GM12878 (cell line): ENCODE measurements around the gene PRRT1. TPM values are rescaled to one million over a fixed set of nuclear protein-coding genes. Genes with fewer than 3 reads are reported as not detected.

Experiments used
- BMI1 ChIP-seq: fragments of 450-650 bp; IDR thresholded peaks from 2 replicates; pipeline ENCODE4 v1.6.1; 2016; ENCODE audit warnings: mild to moderate bottlenecking, moderate library complexity, borderline replicate concordance
- CBX3 ChIP-seq: fragments of 200-600 bp; sonication (generic); IDR thresholded peaks from 2 replicates; pipeline ENCODE4 v1.6.1; 2016; ENCODE audit warnings: low read depth, borderline replicate concordance
- CHD2 ChIP-seq: IDR thresholded peaks from 2 replicates; pipeline ENCODE4 v1.6.1; 2011; ENCODE audit warnings: low read depth, low read length, improper control_type of control experiment, borderline replicate concordance
- POLR2AphosphoS5 ChIP-seq: IDR thresholded peaks from 2 replicates; pipeline ENCODE4 v1.6.1; 2011; ENCODE audit warnings: mild to moderate bottlenecking, low read length, inconsistent platforms
- REST ChIP-seq: IDR thresholded peaks from 2 replicates; pipeline ENCODE4 v1.6.1; 2012; ENCODE audit warnings: mild to moderate bottlenecking, low read depth, low read length
- SRF ChIP-seq, 2 experiments: IDR thresholded peaks; 2 replicates each; pipeline ENCODE4 v1.6.1; 2011; ENCODE audit warnings: low read depth in 2 of 2, low read length in 2 of 2, mild to moderate bottlenecking in 1 of 2, moderate library complexity in 1 of 2
- STAT1 ChIP-seq: fragments of 450-650 bp; conservative IDR thresholded peaks from 2 replicates; pipeline ENCODE4 v1.6.1; 2014; ENCODE audit warnings: antibody characterized with exemption, mild to moderate bottlenecking
- TCF12 ChIP-seq: IDR thresholded peaks from 2 replicates; pipeline ENCODE4 v1.6.1; 2011; ENCODE audit warnings: low read depth, mild to moderate bottlenecking, low read length
- polyA plus RNA-seq, 11 experiments: library from polyadenylated mRNA; depleted of rRNA in 4 of 11; unstranded in 6 of 11; stranded (reverse) in 5 of 11; fragments of >200 nt; fragmentation: Nextera tagmentation in 4 of 11; fragmentation: Illumina TruSeq in 1 of 11; extraction: Ambion mirVana in 4 of 11; extraction: Trizol in 1 of 11; gene quantifications; 1 replicate in 1 of 11; 2 replicates in 10 of 11; pipeline versions ENCODE4 v1.2.1 to v1.2.3, GENCODE V29; 2011 to 2016; ENCODE audit warnings: inconsistent platforms in 2 of 11, missing spikeins in 2 of 11, low read depth in 1 of 11
- total RNA-seq, 4 experiments: library from RNA; depleted of rRNA in 3 of 4; stranded (reverse); fragments of >200 nt in 3 of 4; fragmentation: Illumina TruSeq in 1 of 4; extraction: Trizol in 1 of 4; gene quantifications; 2 replicates each; pipeline versions ENCODE4 v1.2.1 to v1.2.3, GENCODE V29; 2013 to 2021
- TF ChIP-seq, protein P1 (sequence below): fragments of 450-650 bp; IDR thresholded peaks from 2 replicates; pipeline ENCODE4 v1.6.1; 2017; ENCODE audit warnings: low read depth, mild to moderate bottlenecking, moderate library complexity
- TF ChIP-seq, protein P2 (sequence below): fragments of 450-650 bp; IDR thresholded peaks from 2 replicates; pipeline ENCODE4 v1.6.1; 2014; ENCODE audit warnings: mild to moderate bottlenecking

PRRT1 gene
- total and polyA plus RNA-seq, 10 of the 15 experiments (the other 5 are each of a cell fraction or from before 2014, with no cell fraction given): 0.04 to 0.15 (median 0.10) TPM; not detected in 6

DNA sequence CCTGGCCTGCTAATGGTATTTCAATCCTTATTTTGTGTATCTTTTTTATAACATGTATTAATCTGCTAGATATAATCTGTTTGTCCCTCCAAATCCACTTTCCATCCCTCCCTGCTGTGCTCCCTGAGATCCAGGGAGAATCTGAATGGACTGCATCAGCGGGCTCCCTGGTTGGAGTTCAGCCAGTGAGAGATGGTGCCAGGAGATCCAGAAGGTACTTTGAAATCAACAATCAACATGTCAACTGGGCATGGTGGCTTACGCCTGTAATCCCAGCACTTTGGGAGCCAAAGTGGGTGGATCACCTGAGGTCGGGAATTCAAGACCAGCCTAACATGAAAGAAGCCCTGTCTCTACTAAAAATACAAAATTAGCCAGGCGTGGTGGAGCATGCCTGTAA, 28.1 kb downstream of the PRRT1 start (continued):
- TF ChIP-seq REST: no peak
- TF ChIP-seq, protein P1, sequence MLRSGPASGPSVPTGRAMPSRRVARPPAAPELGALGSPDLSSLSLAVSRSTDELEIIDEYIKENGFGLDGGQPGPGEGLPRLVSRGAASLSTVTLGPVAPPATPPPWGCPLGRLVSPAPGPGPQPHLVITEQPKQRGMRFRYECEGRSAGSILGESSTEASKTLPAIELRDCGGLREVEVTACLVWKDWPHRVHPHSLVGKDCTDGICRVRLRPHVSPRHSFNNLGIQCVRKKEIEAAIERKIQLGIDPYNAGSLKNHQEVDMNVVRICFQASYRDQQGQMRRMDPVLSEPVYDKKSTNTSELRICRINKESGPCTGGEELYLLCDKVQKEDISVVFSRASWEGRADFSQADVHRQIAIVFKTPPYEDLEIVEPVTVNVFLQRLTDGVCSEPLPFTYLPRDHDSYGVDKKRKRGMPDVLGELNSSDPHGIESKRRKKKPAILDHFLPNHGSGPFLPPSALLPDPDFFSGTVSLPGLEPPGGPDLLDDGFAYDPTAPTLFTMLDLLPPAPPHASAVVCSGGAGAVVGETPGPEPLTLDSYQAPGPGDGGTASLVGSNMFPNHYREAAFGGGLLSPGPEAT: no peak
- TF ChIP-seq TCF12: no peak
- TF ChIP-seq POLR2AphosphoS5: no peak
- no peak for TF ChIP-seq CBX3
- no peak for TF ChIP-seq STAT1
- no peak for TF ChIP-seq CHD2
- TF ChIP-seq BMI1: no peak
- no peak for TF ChIP-seq SRF (IDR thresholded peaks at IDR 0.05; ENCODE audit: low read depth in 2 of 2, low read length in 2 of 2)
- TF ChIP-seq, protein P2, sequence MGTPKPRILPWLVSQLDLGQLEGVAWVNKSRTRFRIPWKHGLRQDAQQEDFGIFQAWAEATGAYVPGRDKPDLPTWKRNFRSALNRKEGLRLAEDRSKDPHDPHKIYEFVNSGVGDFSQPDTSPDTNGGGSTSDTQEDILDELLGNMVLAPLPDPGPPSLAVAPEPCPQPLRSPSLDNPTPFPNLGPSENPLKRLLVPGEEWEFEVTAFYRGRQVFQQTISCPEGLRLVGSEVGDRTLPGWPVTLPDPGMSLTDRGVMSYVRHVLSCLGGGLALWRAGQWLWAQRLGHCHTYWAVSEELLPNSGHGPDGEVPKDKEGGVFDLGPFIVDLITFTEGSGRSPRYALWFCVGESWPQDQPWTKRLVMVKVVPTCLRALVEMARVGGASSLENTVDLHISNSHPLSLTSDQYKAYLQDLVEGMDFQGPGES: no peak
- TF ChIP-seq, all 136 proteins: peak for 0
